Liver (tissue), 9 donors: Measurements from ENCODE around the gene RNU5D-1. TPM values are rescaled to one million over a fixed set of nuclear protein-coding genes. Genes with fewer than 3 reads are reported as not detected.

ENCODE experiments used
- DNase-seq: peaks from one replicate; pipeline ENCODE4 v3.0.0-alpha.2; 2017; ENCODE audit warnings: low spot score
- H3K27ac ChIP-seq, 2 donors: one replicate each; pipeline ENCODE4 v1.7.0; 2013; ENCODE audit warnings: inconsistent platforms in 2 of 2, low read length in 2 of 2, control low read depth in 1 of 2, low read depth in 1 of 2, mild to moderate bottlenecking in 1 of 2
- H3K27me3 ChIP-seq, 4 donors: one replicate each; pipeline versions ENCODE4 v1.6.1 to v1.7.0; 2013; ENCODE audit warnings: low read length in 3 of 4, inconsistent platforms in 1 of 4, mild to moderate bottlenecking in 1 of 4, moderate library complexity in 1 of 4; ENCODE audit not compliant: control insufficient read depth in 4 of 4, insufficient read depth in 4 of 4
- H3K36me3 ChIP-seq, 4 donors: one replicate each; pipeline versions ENCODE4 v1.6.1 to v1.7.0; 2013; ENCODE audit warnings: low read length in 3 of 4, mild to moderate bottlenecking in 3 of 4, low read depth in 1 of 4, moderate library complexity in 1 of 4; ENCODE audit not compliant: control insufficient read depth in 4 of 4, insufficient read depth in 3 of 4
- H3K4me1 ChIP-seq, 4 donors: one replicate each; pipeline versions ENCODE4 v1.6.1 to v1.7.0; 2013; ENCODE audit warnings: low read length in 3 of 4, mild to moderate bottlenecking in 3 of 4, moderate library complexity in 1 of 4; ENCODE audit not compliant: control insufficient read depth in 4 of 4, insufficient read depth in 4 of 4
- H3K4me3 ChIP-seq, 3 donors: one replicate each; pipeline versions ENCODE4 v1.6.1 to v1.7.0; 2013; ENCODE audit warnings: low read length in 3 of 3, control low read depth in 1 of 3, low read depth in 1 of 3, mild to moderate bottlenecking in 1 of 3
- H3K9ac ChIP-seq, 2 donors: one replicate each; pipeline ENCODE4 v1.7.0; 2013; ENCODE audit warnings: low read length in 2 of 2, mild to moderate bottlenecking in 2 of 2, moderate library complexity in 2 of 2, control low read depth in 1 of 2, low read depth in 1 of 2
- H3K9me3 ChIP-seq, 4 donors: one replicate each; pipeline versions ENCODE4 v1.6.1 to v1.7.0; 2013; ENCODE audit warnings: low read length in 3 of 4; ENCODE audit not compliant: control insufficient read depth in 4 of 4
- EGR1 ChIP-seq, 2 donors: IDR thresholded peaks; 2 replicates each; pipeline ENCODE4 v1.6.1; 2016 to 2018; ENCODE audit warnings: antibody characterized with exemption in 2 of 2, low read depth in 2 of 2
- FOXA1 ChIP-seq: IDR thresholded peaks from 2 replicates; pipeline ENCODE4 v1.6.1; 2016; ENCODE audit warnings: antibody characterized with exemption
- FOXA2 ChIP-seq: IDR thresholded peaks from 2 replicates; pipeline ENCODE4 v1.6.1; 2016; ENCODE audit warnings: antibody characterized with exemption
- GABPA ChIP-seq, 2 donors: IDR thresholded peaks in 1 of 2; conservative IDR thresholded peaks in 1 of 2; 2 replicates each; pipeline ENCODE4 v1.6.1; 2016; ENCODE audit warnings: antibody characterized with exemption in 2 of 2, mild to moderate bottlenecking in 1 of 2, moderate library complexity in 1 of 2
- HNF4A ChIP-seq, 2 donors: conservative IDR thresholded peaks; 2 replicates each; pipeline ENCODE4 v1.6.1; 2016; ENCODE audit warnings: antibody characterized with exemption in 2 of 2, mild to moderate bottlenecking in 2 of 2
- HNF4G ChIP-seq: IDR thresholded peaks from 2 replicates; pipeline ENCODE4 v1.6.1; 2016; ENCODE audit warnings: antibody characterized with exemption
- JUND ChIP-seq, 2 donors: IDR thresholded peaks; 2 replicates each; pipeline ENCODE4 v1.6.1; 2016; ENCODE audit warnings: antibody characterized with exemption in 2 of 2
- NR2F2 ChIP-seq: IDR thresholded peaks from 2 replicates; pipeline ENCODE4 v1.6.1; 2016; ENCODE audit warnings: antibody characterized with exemption
- RAD21 ChIP-seq, 2 donors: IDR thresholded peaks; 2 replicates each; pipeline ENCODE4 v1.6.1; 2016; ENCODE audit warnings: antibody characterized with exemption in 2 of 2, mild to moderate bottlenecking in 2 of 2
- RXRA ChIP-seq, 2 donors: IDR thresholded peaks; 2 replicates each; pipeline ENCODE4 v1.6.1; 2017 to 2018; ENCODE audit warnings: antibody characterized with exemption in 2 of 2, mild to moderate bottlenecking in 1 of 2
- SP1 ChIP-seq: IDR thresholded peaks from 2 replicates; pipeline ENCODE4 v1.6.1; 2018; ENCODE audit warnings: antibody characterized with exemption, mild to moderate bottlenecking
- WGBS: extraction: QIAGEN DNeasy Blood & Tissue Kit; methylation state at CpG from one replicate; pipeline ENCODE4 v1.1.7; 2013; 5-methylcytosine and 5-hydroxymethylcytosine counted together
- polyA plus RNA-seq, 2 donors: library from polyadenylated mRNA; stranded (reverse) in 1 of 2; unstranded in 1 of 2; fragments of 200-250 nt in 1 of 2; fragments of >200 nt in 1 of 2; fragmentation: Nextera tagmentation in 1 of 2; extraction: Ambion mirVana in 1 of 2; gene quantifications; one replicate each; pipeline versions ENCODE4 v1.2.1 to v1.2.3, GENCODE V29; 2013 to 2015
- total RNA-seq, 2 donors: library from RNA; depleted of rRNA; stranded (reverse); fragments of >200 nt; gene quantifications; one replicate each; pipeline ENCODE4 v1.2.3, GENCODE V29; 2014
- TF ChIP-seq, protein P1 (sequence below): IDR thresholded peaks from 2 replicates; pipeline ENCODE4 v1.6.1; 2016; ENCODE audit warnings: antibody characterized with exemption
- TF ChIP-seq, protein P2 (sequence below): fragments of 150-350 bp; IDR thresholded peaks from 2 replicates; pipeline ENCODE4 v1.5.1; 2017; ENCODE audit warnings: improper control_type of control experiment, low read depth, low read length; ENCODE audit not compliant: missing input control
- TF ChIP-seq, protein P3 (sequence below): IDR thresholded peaks from 2 replicates; pipeline ENCODE4 v1.6.1; 2016; ENCODE audit warnings: antibody characterized with exemption, mild to moderate bottlenecking
- TF ChIP-seq, protein P4 (sequence below): IDR thresholded peaks from 2 replicates; pipeline ENCODE4 v1.6.1; 2016; ENCODE audit warnings: antibody characterized with exemption
- donor health status: healthy.
- donor health status: healthy.
- donor health status: healthy.
- donor health status: healthy.
- donor health status: healthy.

RNU5D-1 gene
- total and polyA plus RNA-seq, 4 donors = not detected

DNA sequence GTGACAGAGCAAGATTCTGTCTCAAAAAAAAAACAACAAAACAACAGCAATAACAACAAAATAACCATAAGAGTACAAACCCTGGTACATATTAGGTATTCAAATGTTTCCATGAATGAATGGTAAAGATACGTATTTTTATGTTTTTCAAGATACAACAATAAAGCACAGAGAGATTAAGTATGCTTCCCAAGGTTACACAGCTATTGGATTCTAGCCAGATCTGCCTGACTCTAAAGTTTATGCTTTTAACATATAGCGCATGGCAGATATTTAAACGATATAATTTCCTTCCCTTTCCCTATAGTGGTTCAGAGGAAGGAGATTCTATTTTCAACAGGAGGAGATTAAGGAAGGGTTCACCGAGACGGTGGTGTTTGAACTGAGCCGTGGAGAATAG lies 25.5 kb downstream of the RNU5D-1 start:
- H3K4me1 ChIP-seq = peaks cover 2 to 11% (median 6%) of the 10 kb centered on the region in 4 donors
- H3K27ac ChIP-seq = no peak overlapping the region
- TF ChIP-seq, protein P1, sequence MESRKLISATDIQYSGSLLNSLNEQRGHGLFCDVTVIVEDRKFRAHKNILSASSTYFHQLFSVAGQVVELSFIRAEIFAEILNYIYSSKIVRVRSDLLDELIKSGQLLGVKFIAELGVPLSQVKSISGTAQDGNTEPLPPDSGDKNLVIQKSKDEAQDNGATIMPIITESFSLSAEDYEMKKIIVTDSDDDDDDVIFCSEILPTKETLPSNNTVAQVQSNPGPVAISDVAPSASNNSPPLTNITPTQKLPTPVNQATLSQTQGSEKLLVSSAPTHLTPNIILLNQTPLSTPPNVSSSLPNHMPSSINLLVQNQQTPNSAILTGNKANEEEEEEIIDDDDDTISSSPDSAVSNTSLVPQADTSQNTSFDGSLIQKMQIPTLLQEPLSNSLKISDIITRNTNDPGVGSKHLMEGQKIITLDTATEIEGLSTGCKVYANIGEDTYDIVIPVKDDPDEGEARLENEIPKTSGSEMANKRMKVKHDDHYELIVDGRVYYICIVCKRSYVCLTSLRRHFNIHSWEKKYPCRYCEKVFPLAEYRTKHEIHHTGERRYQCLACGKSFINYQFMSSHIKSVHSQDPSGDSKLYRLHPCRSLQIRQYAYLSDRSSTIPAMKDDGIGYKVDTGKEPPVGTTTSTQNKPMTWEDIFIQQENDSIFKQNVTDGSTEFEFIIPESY = no peak
- TF ChIP-seq RXRA (IDR thresholded peaks at IDR 0.05) (no peak), EGR1 (IDR thresholded peaks at IDR 0.05; ENCODE audit: low read depth in 2 of 2) (no peak), JUND (IDR thresholded peaks at IDR 0.05) (no peak)
- H3K9me3 ChIP-seq = peaks cover 0 to 2% (median 0%) of the 10 kb centered on the region in 4 donors
- no peak overlapping the region for H3K4me3 ChIP-seq
- H3K36me3 ChIP-seq = no peaks in the 10 kb centered on the region
- no peaks in the 10 kb centered on the region for H3K27me3 ChIP-seq
- 81% methylated on average over 6 of the region's 6 CpGs for WGBS
- no peak for DNase-seq
- no peak overlapping the region for H3K9ac ChIP-seq

DNA sequence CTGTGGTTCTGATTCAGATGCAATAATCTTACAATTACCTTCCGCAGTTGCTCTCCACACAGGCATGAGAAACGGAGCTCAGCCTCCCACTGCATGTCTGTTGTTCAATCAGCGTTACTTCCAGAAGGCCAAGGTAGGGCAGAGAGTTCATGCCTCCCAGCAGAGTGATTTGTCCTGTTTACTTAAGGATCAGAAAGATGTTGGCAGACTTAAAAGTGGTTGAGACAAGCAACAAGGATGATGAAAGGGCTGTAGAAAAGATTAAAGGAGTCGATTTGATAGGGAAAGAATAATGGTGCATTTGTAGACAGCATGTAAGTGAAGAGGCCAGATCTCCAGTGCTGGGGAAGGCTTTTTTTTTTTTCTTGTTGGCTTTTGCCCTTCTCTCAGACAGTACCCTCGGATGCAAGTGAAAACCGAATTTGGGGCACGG lies 29.8 kb downstream of the RNU5D-1 start:
- Histone ChIP-seq H3K4me3 (no peak overlapping the region), H3K27me3 (no peaks in the 10 kb centered on the region), H3K36me3 (no peaks in the 10 kb centered on the region), H3K4me1 (peaks cover 2 to 5% (median 4%) of the 10 kb centered on the region in 4 donors), H3K9me3 (no peaks in the 10 kb centered on the region), H3K9ac (no peak overlapping the region), H3K27ac (no peak overlapping the region)
- WGBS = 78% methylated on average over 7 of the region's 7 CpGs
- DNase-seq = no peak
- TF ChIP-seq EGR1 (IDR thresholded peaks at IDR 0.05; ENCODE audit: low read depth in 2 of 2) (no peak), FOXA2 (no peak), RAD21 (IDR thresholded peaks at IDR 0.05) (no peak), SP1 (no peak), HNF4G (no peak), NR2F2 (no peak), FOXA1 (no peak), GABPA (IDR thresholded peaks at IDR 0.05 in 1 of 2, conservative IDR thresholded peaks at IDR 0.05 in 1 of 2) (no peak), HNF4A (conservative IDR thresholded peaks at IDR 0.05) (no peak)
- TF ChIP-seq, protein P2, sequence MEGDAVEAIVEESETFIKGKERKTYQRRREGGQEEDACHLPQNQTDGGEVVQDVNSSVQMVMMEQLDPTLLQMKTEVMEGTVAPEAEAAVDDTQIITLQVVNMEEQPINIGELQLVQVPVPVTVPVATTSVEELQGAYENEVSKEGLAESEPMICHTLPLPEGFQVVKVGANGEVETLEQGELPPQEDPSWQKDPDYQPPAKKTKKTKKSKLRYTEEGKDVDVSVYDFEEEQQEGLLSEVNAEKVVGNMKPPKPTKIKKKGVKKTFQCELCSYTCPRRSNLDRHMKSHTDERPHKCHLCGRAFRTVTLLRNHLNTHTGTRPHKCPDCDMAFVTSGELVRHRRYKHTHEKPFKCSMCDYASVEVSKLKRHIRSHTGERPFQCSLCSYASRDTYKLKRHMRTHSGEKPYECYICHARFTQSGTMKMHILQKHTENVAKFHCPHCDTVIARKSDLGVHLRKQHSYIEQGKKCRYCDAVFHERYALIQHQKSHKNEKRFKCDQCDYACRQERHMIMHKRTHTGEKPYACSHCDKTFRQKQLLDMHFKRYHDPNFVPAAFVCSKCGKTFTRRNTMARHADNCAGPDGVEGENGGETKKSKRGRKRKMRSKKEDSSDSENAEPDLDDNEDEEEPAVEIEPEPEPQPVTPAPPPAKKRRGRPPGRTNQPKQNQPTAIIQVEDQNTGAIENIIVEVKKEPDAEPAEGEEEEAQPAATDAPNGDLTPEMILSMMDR = no peak
- TF ChIP-seq, protein P1 = no peak
- TF ChIP-seq, protein P3, sequence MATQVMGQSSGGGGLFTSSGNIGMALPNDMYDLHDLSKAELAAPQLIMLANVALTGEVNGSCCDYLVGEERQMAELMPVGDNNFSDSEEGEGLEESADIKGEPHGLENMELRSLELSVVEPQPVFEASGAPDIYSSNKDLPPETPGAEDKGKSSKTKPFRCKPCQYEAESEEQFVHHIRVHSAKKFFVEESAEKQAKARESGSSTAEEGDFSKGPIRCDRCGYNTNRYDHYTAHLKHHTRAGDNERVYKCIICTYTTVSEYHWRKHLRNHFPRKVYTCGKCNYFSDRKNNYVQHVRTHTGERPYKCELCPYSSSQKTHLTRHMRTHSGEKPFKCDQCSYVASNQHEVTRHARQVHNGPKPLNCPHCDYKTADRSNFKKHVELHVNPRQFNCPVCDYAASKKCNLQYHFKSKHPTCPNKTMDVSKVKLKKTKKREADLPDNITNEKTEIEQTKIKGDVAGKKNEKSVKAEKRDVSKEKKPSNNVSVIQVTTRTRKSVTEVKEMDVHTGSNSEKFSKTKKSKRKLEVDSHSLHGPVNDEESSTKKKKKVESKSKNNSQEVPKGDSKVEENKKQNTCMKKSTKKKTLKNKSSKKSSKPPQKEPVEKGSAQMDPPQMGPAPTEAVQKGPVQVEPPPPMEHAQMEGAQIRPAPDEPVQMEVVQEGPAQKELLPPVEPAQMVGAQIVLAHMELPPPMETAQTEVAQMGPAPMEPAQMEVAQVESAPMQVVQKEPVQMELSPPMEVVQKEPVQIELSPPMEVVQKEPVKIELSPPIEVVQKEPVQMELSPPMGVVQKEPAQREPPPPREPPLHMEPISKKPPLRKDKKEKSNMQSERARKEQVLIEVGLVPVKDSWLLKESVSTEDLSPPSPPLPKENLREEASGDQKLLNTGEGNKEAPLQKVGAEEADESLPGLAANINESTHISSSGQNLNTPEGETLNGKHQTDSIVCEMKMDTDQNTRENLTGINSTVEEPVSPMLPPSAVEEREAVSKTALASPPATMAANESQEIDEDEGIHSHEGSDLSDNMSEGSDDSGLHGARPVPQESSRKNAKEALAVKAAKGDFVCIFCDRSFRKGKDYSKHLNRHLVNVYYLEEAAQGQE = no peak
- TF ChIP-seq, protein P4, sequence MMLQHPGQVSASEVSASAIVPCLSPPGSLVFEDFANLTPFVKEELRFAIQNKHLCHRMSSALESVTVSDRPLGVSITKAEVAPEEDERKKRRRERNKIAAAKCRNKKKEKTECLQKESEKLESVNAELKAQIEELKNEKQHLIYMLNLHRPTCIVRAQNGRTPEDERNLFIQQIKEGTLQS = no peak
